Right lobe of liver (tissue), 4 donors: ENCODE measurements around the gene ASB13.

Experiments
- POLR2A ChIP-seq: fragments of 450-650 bp; IDR thresholded peaks from one replicate; pipeline ENCODE4 v1.6.1; 2017; ENCODE audit warnings: antibody characterized with exemption, mild to moderate bottlenecking
- TF ChIP-seq, protein P1 (sequence below), 4 donors: fragments of 200-600 bp in 3 of 4; fragments of 450-650 bp in 1 of 4; IDR thresholded peaks; one replicate each; pipeline versions ENCODE4 v1.5.1 to v1.8.0; 2016 to 2022; ENCODE audit warnings: antibody characterized with exemption in 4 of 4, mild to moderate bottlenecking in 2 of 4
- donor health status: DM: no; HTN: no; CAD: no.
- donor health status: DM: no; HTN: no; CAD: no.
- donor health status: DM: no; HTN: yes; CAD: no.

DNA sequence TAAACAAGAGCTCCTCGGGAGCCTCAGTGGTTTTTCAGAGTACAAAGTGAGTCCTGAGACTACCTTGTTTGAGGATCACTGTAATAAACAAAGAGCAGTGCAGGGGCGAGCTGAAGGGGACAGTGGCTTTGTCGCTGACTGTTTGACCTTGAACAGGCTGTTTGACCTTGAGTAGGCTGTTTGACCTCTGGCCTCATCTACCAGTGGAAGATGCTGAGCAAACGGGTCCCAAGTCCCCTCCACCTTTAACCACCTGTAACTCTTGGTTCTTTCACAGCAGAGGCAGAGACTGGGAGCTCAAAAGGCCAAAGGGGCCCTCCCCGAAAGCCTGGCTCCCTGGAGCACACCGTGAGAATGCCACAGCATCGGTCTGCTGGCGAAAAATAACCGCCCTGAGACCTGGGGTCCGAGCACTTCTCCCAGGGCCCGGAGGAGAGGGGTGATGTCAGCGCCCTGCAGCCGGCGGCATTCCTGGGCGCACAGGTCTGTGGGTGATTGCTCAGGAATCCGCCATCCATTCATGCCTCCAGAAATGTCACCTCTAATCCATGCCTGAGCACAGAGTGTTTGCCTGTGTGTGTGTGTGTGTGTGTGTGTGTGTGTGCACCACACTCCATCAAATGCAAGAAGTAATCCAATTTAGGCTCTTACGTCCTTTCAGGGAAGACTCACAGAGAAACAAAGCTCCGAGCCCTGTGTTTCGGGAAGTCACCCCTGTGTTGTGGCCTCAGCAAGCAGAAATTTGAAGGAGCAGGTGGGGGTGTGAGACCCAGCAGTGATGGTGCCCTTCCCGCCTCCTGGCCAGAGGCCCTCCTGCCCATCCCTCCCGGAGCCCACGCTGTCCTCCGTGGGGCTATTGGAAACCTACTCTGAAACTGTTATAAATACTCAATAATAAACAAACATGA lies 66.5 kb downstream of the ASB13 start:
- TF ChIP-seq, protein P1, sequence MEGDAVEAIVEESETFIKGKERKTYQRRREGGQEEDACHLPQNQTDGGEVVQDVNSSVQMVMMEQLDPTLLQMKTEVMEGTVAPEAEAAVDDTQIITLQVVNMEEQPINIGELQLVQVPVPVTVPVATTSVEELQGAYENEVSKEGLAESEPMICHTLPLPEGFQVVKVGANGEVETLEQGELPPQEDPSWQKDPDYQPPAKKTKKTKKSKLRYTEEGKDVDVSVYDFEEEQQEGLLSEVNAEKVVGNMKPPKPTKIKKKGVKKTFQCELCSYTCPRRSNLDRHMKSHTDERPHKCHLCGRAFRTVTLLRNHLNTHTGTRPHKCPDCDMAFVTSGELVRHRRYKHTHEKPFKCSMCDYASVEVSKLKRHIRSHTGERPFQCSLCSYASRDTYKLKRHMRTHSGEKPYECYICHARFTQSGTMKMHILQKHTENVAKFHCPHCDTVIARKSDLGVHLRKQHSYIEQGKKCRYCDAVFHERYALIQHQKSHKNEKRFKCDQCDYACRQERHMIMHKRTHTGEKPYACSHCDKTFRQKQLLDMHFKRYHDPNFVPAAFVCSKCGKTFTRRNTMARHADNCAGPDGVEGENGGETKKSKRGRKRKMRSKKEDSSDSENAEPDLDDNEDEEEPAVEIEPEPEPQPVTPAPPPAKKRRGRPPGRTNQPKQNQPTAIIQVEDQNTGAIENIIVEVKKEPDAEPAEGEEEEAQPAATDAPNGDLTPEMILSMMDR (IDR thresholded peaks at IDR 0.05) = no peak
- no peak for TF ChIP-seq POLR2A
